Measurements from ENCODE around the gene TNS3.
"Not testable (repeated sequence)": the region's sequence is repeated elsewhere in the genome, so short reads cannot be mapped to it uniquely, and the experiment has no call there.

The TNS3 gene

GRCh38 chr7:47283497-47284131, 298.3 kb downstream of the TNS3 start:
- no peak for DNase-seq (ENCODE audit: low read depth in 2 of 2)

- no peak for DNase-seq (ENCODE audit: low read depth in 2 of 2)
Measured at GRCh38 chr7:47282790-47283496, 299.0 kb downstream of the TNS3 start.

GRCh38 chr7:47281966-47282643, 299.8 kb downstream of the TNS3 start:
- no peak for DNase-seq (ENCODE audit: low read depth in 2 of 2)

GRCh38 chr7:47281161-47281560, 300.8 kb downstream of the TNS3 start:
- no peak for DNase-seq (ENCODE audit: low read depth in 2 of 2)

- no peak for DNase-seq (ENCODE audit: low read depth in 2 of 2)
Measured at GRCh38 chr7:47280114-47280513, 301.8 kb downstream of the TNS3 start.

- no peak for DNase-seq (ENCODE audit: low read depth in 2 of 2)
Measured at GRCh38 chr7:47278043-47278442, 303.9 kb downstream of the TNS3 start.

GRCh38 chr7:47277321-47277781, 304.6 kb downstream of the TNS3 start:
- DNase-seq (ENCODE audit: low read depth in 2 of 2), result no peak

- DNase-seq (ENCODE audit: low read depth in 2 of 2), result no peak
Measured at GRCh38 chr7:47273974-47274766, 307.7 kb downstream of the TNS3 start.

GRCh38 chr7:47273088-47273487, 308.8 kb downstream of the TNS3 start:
- DNase-seq (ENCODE audit: low read depth in 2 of 2), result no peak

GRCh38 chr7:47271749-47272148, 310.2 kb downstream of the TNS3 start:
- no peak for DNase-seq (ENCODE audit: low read depth in 2 of 2)

- DNase-seq (ENCODE audit: low read depth in 2 of 2), result no peak
Measured at GRCh38 chr7:47268851-47269836, 312.8 kb downstream of the TNS3 start.

GRCh38 chr7:47267346-47267745, 314.6 kb downstream of the TNS3 start:
- DNase-seq (ENCODE audit: low read depth in 2 of 2), result no peak

GRCh38 chr7:47266799-47267198, 315.1 kb downstream of the TNS3 start:
- DNase-seq (ENCODE audit: low read depth in 2 of 2), result no peak

GRCh38 chr7:47266131-47266706, 315.7 kb downstream of the TNS3 start:
- no peak for DNase-seq (ENCODE audit: low read depth in 2 of 2)

- DNase-seq (ENCODE audit: low read depth in 2 of 2), result no peak
Measured at GRCh38 chr7:47265621-47266020, 316.3 kb downstream of the TNS3 start.

- no peak for DNase-seq (ENCODE audit: low read depth in 2 of 2)
Measured at GRCh38 chr7:47264021-47264651, 317.8 kb downstream of the TNS3 start.

GRCh38 chr7:47262881-47263280, 319.0 kb downstream of the TNS3 start:
- DNase-seq (ENCODE audit: low read depth in 2 of 2), result no peak

- not testable (repeated sequence) for DNase-seq (ENCODE audit: low read depth in 2 of 2)
Measured at GRCh38 chr7:47262160-47262559, 319.8 kb downstream of the TNS3 start.

GRCh38 chr7:47260270-47260669, 321.6 kb downstream of the TNS3 start:
- no peak for DNase-seq (ENCODE audit: low read depth in 2 of 2)

- DNase-seq (ENCODE audit: low read depth in 2 of 2), result no peak
Measured at GRCh38 chr7:47259682-47260081, 322.2 kb downstream of the TNS3 start.
